Measurements from ENCODE around the gene TNFRSF13B. TPM values are rescaled to one million over a fixed set of nuclear protein-coding genes. Genes with fewer than 3 reads are reported as not detected.

TNFRSF13B gene
- total and polyA plus RNA-seq, 2 experiments from 2014 or later = 0.24 TPM; not detected in 1

GRCh38 chr17:16926061-16926511 is 45.8 kb downstream of the TNFRSF13B start:
- Histone ChIP-seq H3F3A (replicated peaks; ENCODE audit: low read depth) (no peaks in the 10 kb centered on the region), H3K4me1 (ENCODE audit: insufficient read depth) (no peaks in the 10 kb centered on the region), H3K4me3 (no peak overlapping the region), H3K9me2 (ENCODE audit: insufficient read depth) (no peaks in the 10 kb centered on the region), H3K27me3 (ENCODE audit: insufficient read depth) (no peaks in the 10 kb centered on the region), H3K79me2 (replicated peaks; ENCODE audit: insufficient read depth) (no peaks in the 10 kb centered on the region), H3K4me2 (no peak overlapping the region), H2AFZ (no peak overlapping the region), H4K20me1 (replicated peaks; ENCODE audit: insufficient read depth) (no peaks in the 10 kb centered on the region), H3K36me3 (ENCODE audit: insufficient read depth) (no peaks in the 10 kb centered on the region), H3K27ac (ENCODE audit: low read depth) (no peak overlapping the region)
- no peak for DNase-seq (ENCODE audit: low spot score)
- H3K4me1 Mint-ChIP-seq = no peaks in the 10 kb centered on the region
- H3K27ac Mint-ChIP-seq = no peak overlapping the region
- H3K4me3 Mint-ChIP-seq = no peak overlapping the region
- peaks cover 3% of the 10 kb centered on the region for H3K27me3 Mint-ChIP-seq (ENCODE audit: insufficient read depth, low read depth, poor library complexity)
- H3K36me3 Mint-ChIP-seq (ENCODE audit: low read depth) = no peaks in the 10 kb centered on the region
- no peak for ATAC-seq
- peaks cover 2% of the 10 kb centered on the region; the same call in 1 of the 3 replicates for H3K9me3 Mint-ChIP-seq
- no peak for TF ChIP-seq ETS1 (IDR thresholded peaks at IDR 0.05)
- TF ChIP-seq ZNF114 (CRISPR knock-in tag; IDR thresholded peaks at IDR 0.05) = no peak
- TF ChIP-seq ZNF462 (CRISPR knock-in tag; IDR thresholded peaks at IDR 0.05) = no peak
- TF ChIP-seq ZNF331 (CRISPR knock-in tag; IDR thresholded peaks at IDR 0.05; ENCODE audit: low read depth) = no peak
- TF ChIP-seq POLR2AphosphoS5 (IDR thresholded peaks at IDR 0.05; ENCODE audit: low read depth) = no peak
- TF ChIP-seq JUNB (IDR thresholded peaks at IDR 0.05; ENCODE audit: unreplicated experiment) = no peak
- no peak for TF ChIP-seq EZH2phosphoT487 (IDR thresholded peaks at IDR 0.05; ENCODE audit: unreplicated experiment)
- no peak for TF ChIP-seq NANOG (IDR thresholded peaks at IDR 0.05; ENCODE audit: borderline replicate concordance)
- TF ChIP-seq CTCF (conservative IDR thresholded peaks at IDR 0.05; ENCODE audit: low read depth in 2 of 2) = no peak
- no peak for TF ChIP-seq STAT1 (IDR thresholded peaks at IDR 0.05; ENCODE audit: unreplicated experiment)
- TF ChIP-seq REST (IDR thresholded peaks at IDR 0.05; ENCODE audit: unreplicated experiment) = no peak
